ENCODE results near the gene USB1. TPM values are rescaled to one million over a fixed set of nuclear protein-coding genes. Genes with fewer than 3 reads are reported as not detected.

The USB1 gene
- total and polyA plus RNA-seq, 3 donors from 2014 or later: 39.7 to 63.7 (median 62.4) TPM

- no peak for DNase-seq
- TF ChIP-seq CTCF (IDR thresholded peaks at IDR 0.05) (no peak), POLR2A (IDR thresholded peaks at IDR 0.05) (no peak)
- Histone ChIP-seq H3K27ac (no peak overlapping the region), H3K4me1 (no peaks in the 10 kb centered on the region), H3K9me3 (no peaks in the 10 kb centered on the region), H3K36me3 (ENCODE audit: low read depth, missing control alignments) (no peaks in the 10 kb centered on the region), H3K27me3 (no peaks in the 10 kb centered on the region), H3K4me3 (no peak overlapping the region)
- 68 to 75% methylated on average over 5 of the region's 5 CpGs for WGBS, 2 donors
- intact Hi-C loops (cut with DNase I; ENCODE audit: low total_unique reads): no loop called here
Observed at GRCh38 chr16:57962046-57962445, 39.2 kb upstream of the USB1 start.

- Histone ChIP-seq H3K4me1 (no peaks in the 10 kb centered on the region), H3K27me3 (no peaks in the 10 kb centered on the region), H3K27ac (no peak overlapping the region), H3K4me3 (no peak overlapping the region), H3K9me3 (no peaks in the 10 kb centered on the region), H3K36me3 (ENCODE audit: low read depth, missing control alignments) (no peaks in the 10 kb centered on the region)
- intact Hi-C loops (cut with DNase I; ENCODE audit: low total_unique reads): no loop called here
- DNase-seq: no peak
- 75 to 93% methylated on average over 7 to 9 of the region's 9 CpGs for WGBS, 2 donors
- TF ChIP-seq CTCF (IDR thresholded peaks at IDR 0.05): no peak
- no peak for TF ChIP-seq POLR2A (IDR thresholded peaks at IDR 0.05)
Observed at GRCh38 chr16:57962756-57963155, 38.5 kb upstream of the USB1 start.

- intact Hi-C loops (cut with DNase I; ENCODE audit: low total_unique reads): no loop called here
- H3K27me3 ChIP-seq: no peaks in the 10 kb centered on the region
- H3K27ac ChIP-seq: no peak overlapping the region
- 86 to 95% methylated on average over 6 to 10 of the region's 10 CpGs for WGBS, 2 donors
- no peak overlapping the region for H3K4me3 ChIP-seq
- no peak for TF ChIP-seq CTCF (IDR thresholded peaks at IDR 0.05)
- no peak for TF ChIP-seq POLR2A (IDR thresholded peaks at IDR 0.05)
- no peaks in the 10 kb centered on the region for H3K36me3 ChIP-seq (ENCODE audit: low read depth, missing control alignments)
- no peaks in the 10 kb centered on the region for H3K4me1 ChIP-seq
- no peak for DNase-seq
- H3K9me3 ChIP-seq: no peaks in the 10 kb centered on the region
Observed at GRCh38 chr16:57964157-57964700, 37.0 kb upstream of the USB1 start.

- Histone ChIP-seq H3K4me1 (no peaks in the 10 kb centered on the region), H3K4me3 (no peak overlapping the region), H3K27me3 (no peaks in the 10 kb centered on the region), H3K9me3 (no peaks in the 10 kb centered on the region), H3K27ac (no peak overlapping the region), H3K36me3 (ENCODE audit: low read depth, missing control alignments) (no peaks in the 10 kb centered on the region)
- 41 to 66% methylated on average over 4 of the region's 4 CpGs for WGBS, 2 donors
- no peak for DNase-seq
- TF ChIP-seq CTCF (IDR thresholded peaks at IDR 0.05) (no peak), POLR2A (IDR thresholded peaks at IDR 0.05) (no peak)
- intact Hi-C loops (cut with DNase I; ENCODE audit: low total_unique reads): no loop called here
Observed at GRCh38 chr16:57966204-57966771, 34.9 kb upstream of the USB1 start.

GRCh38 chr16:57966986-57967385, 34.2 kb upstream of the USB1 start:
- H3K4me1 ChIP-seq: no peaks in the 10 kb centered on the region
- no peaks in the 10 kb centered on the region for H3K36me3 ChIP-seq (ENCODE audit: low read depth, missing control alignments)
- no peak for DNase-seq
- no peaks in the 10 kb centered on the region for H3K9me3 ChIP-seq
- no peak for TF ChIP-seq CTCF (IDR thresholded peaks at IDR 0.05)
- TF ChIP-seq POLR2A (IDR thresholded peaks at IDR 0.05): no peak
- intact Hi-C loops (cut with DNase I; ENCODE audit: low total_unique reads): no loop called here
- no peak overlapping the region for H3K27ac ChIP-seq
- H3K27me3 ChIP-seq: no peaks in the 10 kb centered on the region
- no peak overlapping the region for H3K4me3 ChIP-seq
- WGBS, 2 donors: 86 to 91% methylated on average over 9 of the region's 9 CpGs
